HG03175 (cell line): ENCODE results near the gene AMBRA1.

Source experiments
- ATAC-seq: cut with Tn5 transposase; IDR thresholded peaks from one replicate; pipeline ENCODE4 v1.9.1; 2021; ENCODE audit warnings: mild to moderate bottlenecking, moderate library complexity; ENCODE audit not compliant: unreplicated experiment

AMBRA1 gene

DNA sequence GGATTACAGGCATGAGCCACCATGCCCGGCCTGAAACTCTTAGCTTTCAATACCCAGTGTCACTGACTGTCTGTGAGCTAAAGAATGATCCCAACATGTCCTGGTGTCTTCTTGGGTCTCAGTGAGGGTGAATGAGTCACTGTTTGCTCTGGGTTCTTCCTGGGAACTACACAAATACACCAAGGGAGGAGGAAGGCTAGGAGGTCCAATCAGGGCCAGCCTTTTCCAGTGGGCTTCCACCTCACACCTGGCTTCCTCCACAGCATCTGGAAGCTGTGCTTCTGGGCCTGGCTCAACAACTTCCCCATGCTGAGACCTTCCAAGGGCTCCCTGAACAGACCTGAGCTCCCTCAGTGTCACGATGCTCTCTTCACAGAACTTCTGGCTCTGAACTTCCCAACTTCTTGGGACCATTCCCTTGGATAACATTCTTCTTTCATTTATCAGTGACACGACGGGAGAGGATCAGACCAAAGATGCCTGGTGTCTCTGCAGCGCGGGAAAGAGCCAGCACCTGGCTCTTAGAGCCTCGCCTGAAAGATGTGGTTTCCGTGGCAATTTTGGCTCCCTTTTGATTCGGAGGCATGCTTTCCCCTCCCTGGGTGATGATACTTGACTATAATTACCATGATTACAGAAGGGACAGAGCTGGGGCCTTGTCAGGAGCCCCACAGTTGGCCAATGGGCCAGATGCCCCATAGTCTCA, 179.9 kb downstream of the AMBRA1 start:
- ATAC-seq, result no peak

DNA sequence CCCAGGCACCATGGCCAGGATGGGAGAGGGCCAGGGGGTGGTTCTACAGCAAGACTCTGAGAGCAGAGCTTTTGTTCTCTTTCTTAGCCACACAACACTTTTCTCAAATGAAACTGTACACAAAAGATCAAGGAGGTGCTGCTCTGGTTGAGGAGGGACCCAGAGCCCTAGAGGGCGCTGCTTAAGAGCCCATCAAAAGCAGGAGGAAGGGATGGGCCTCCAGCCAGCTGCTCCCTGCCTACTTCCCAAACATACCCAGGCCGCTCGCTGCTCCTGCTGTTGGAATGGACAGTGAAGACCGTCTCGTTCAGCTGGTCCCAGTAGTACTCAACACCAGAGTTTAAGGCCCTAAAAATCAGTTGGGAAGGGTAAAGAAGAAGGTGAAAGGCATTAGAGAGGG, 183.8 kb downstream of the AMBRA1 start:
- no peak for ATAC-seq

DNA sequence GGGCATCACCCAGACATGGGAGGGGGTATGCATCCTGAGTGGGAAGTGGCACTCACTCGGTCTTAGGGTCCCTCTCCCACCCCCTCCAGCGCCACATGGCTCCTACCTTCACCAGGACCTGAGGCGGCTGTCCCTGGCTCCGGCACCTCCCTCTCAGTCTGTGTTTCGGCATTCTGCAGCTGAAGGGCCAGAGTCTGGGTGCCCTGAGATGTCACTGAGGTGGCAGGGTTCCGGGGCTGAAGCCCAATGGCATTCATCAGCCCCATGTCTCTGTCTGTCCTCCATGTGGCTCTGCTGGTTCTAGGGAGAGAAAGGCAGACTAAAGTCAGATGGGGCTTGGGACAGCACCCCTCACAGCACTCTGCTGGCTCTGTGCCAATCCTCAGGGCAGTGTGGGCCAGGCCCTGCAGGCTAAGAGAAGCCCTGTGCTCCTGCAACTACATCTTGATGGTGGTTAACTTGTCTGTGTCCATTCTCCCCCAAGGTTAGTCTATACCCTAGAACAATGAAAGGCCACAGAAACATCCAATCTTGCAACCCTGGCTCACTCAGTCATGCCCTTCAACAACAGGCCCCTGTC, 185.3 kb downstream of the AMBRA1 start:
- ATAC-seq, result no peak

DNA sequence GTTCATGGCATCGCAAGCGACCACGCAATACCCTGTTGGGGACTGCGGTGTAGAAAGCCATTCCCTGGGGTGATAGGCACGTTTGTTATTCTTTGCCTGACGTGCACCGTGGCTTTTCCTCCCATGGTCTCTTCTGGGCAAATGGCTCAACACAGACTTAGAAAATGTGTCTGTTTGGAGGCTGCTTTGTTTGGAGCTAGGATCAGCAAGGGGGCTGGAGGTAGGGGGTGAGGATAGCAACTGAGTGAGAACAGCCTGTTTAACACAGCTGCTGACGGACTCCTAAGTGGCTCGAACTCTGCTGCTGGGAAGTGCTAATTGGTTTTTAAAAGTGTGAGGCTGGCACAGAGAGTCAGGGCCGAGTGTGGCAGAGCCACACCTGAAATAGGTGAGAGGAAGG, 186.2 kb downstream of the AMBRA1 start:
- ATAC-seq, result no peak

DNA sequence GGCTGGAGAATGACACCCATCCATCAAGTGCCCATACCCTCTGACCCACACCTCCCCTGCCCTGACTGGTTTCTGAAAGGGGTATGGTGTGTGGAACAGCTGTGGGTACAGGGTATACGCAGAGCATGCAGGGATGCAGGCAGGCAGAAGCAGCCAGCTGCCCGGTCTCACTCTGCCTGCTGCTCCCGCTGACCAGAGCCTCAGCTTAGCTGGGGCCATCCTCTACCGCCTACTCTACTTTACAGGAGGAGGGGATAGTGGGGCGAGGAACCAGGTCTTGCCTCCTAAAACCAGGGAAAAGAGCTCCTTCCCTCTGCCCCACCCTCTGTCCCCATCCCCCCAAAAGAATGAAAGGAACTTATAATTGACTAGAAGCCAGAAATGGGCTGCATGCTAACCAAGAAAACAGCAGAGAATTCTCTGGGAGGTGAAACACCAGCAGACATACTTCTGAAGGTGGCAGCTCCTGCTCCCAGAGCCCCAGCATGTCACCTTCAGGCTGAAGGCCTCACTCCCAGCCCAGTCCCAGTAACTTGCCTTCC, 189.3 kb downstream of the AMBRA1 start:
- no peak for ATAC-seq

DNA sequence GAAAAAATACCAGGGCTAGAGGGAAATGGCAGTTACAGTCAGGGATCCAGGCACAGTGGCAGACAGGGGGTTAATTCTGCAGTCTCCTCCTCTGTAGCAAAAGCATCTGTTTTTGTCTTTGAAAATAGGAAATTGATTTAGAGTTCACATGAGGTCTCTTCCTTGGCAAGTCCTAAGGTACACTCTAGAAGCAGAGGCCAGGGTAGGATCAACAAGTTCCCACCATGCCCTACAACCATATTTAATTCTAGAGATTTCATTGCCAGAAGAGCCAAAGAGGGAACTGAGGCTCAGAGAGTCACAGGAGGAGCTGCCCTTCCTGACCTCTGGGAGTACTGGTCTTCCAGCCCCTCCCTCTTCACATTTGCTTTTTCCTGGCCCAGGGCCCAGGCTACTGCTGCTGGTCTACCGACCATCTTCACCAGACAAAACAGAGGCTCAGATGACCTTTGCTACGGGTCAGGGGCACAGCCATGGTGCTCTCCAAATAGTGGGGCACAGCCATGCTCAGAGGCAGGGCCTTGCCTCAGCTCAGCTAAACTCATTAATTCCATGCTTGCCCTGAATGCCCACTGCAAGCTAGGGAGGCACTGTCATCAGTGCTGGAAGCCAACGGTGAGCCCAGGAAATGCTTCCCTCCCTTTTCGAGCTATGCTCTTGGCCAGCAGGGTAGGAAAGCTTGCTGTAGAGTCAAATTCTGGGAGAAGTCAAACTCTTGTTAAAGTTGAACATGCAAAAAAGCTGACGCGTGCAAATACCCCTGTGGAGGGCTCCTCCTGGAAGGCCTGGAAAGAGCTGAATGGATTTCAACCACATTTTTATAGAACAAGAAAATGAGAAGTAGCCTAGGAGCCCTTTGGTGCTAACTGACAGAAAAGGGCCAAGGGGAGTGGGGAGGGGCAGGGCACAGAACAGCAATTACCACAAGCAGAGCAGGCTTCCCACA, 190.6 kb downstream of the AMBRA1 start:
- ATAC-seq, result no peak

DNA sequence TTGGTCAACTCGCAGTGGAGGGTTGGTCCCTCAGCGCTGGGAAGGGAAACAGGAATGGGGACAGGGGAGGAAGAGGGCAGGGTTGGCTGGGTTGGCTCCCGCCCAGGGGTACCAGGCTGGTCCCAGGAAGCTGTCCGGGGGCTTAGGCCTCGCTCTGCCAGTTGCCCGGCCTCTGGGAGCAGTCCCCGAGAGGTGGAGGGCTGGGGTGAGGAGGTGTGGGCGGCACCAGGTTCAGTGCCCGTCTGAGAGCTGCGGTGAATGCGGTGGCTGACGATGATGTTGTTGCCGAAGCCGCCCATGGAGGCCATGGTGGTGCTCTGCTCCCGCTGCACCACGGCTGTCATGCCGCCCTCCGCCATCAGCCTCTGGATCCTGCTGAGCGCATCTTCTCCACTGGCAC, 196.3 kb downstream of the AMBRA1 start:
- ATAC-seq, result no peak

DNA sequence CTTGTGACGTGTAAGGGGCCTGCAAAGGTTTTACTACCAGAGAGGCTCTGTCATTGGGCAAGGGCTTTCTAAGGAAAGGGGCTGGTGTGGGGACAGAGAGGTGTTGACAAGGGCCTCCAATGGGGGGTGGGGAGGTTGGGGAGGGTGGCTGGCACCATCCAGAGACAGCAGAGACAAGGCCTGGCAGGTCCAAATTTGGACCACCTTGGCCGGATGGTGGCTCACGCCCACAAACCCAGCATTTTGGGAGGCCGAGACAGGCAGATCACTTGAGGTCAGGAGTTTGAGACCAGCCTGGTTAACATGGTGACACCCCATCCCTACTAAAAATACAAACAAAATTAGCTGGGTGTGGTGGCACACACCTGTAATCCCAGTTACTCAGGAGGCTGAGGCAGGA, 200.1 kb downstream of the AMBRA1 start:
- no peak for ATAC-seq

DNA sequence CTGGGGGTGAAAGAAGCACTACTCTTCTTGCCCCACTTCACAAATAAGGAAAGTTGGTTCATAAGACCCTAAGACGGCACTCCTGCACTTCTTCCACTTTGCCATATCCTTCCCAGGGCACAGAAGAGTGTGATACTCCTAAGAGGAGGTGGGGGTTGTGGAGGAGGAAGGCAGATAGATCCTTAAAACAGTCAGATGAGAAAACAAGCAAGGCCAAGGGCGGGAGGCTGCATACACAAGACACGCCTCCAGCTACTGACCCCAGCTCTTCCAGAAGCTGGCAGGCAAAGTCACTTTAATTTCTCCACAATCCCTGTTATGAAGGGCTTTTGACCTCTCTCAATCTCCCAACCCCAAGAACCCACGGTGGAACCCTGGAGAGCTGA, 200.6 kb downstream of the AMBRA1 start:
- ATAC-seq, result no peak

DNA sequence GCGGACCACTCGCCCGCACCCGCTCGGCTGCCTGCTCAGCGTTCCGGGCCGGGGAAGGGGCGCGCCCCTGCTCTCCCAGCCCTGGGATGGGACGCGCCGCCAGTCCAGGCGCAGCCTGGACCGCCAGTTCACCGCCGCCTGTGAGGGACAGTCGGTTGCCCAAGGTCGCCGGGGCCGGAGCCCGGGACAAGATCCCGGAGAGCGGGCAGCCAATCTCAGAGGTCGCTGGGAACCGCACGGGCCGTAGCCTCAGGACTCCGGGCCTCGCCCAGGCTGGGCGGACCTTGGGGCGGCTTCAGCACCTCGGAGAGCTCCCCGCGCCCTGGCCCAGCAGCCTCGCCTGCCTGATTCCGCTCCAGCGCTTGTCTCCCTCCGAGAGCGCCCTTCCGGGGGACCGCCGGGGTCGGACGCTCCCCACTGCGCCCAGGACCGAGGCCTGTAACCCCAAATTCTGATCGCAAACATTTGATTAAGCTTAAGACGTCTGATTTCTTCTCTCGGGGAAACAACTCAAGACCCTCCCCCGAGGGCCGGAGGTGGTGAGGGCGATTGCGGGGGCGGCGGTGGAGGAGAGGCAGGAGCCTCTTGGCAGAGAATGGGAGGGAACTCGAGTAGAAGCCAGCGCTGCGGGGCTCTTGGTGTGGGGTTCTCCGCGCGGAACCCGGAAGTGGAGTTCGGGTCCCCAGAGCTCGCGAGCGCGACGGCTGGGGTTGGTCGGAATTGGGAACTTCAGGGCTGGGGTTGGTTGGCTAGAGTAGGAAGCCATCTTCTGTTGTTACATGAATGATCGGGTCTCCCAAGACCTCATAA, 201.2 kb downstream of the AMBRA1 start:
- ATAC-seq, result peak; percentile 63

DNA sequence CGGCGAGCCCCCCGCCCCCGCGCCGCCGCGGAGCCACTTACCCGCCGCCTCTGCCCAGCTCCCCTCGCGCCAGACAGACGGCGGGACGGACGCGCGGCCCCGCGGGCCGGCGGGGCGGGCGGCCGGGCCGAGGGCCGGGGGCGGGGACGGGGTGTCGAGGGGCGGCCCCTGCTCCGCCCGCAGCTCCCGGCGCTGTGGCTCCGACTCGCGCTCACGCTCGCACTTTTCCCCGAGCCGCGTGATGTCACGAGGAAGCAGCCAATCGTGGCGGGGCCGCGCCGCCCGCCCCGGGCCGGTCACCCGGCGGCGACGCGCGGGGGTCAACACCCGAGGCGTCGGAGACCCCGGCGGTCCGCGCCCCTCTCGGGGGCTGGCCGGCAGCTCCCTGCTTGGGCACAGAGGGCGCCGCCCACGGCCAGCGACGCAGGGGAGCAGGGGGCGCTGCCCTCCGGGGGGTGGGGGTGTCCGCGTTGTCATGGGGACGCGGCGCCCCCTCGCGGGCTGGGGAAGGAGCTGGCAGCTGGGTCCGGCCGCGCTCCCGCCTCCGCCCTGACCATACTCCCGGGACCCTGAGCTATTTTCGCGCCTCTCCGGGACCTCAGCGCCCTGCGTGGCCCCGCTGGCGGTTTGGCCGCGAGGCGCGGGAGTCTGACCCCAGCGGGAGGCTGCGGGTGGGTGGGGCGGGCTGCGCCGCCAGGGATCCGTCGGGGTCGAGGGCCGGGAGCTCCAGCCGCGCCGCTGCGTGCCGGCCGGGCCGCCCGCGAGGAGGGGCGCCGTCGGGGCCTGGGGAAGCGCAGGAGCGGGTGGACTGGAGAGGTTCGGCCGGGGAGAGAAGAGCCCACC, 202.0 kb downstream of the AMBRA1 start, which contains the start of gene CHRM4:
TSS of gene CHRM4 (minus strand) at position 199 of the 843 bp plus-strand sequence. CDS start 5,219 bp downstream, outside the sequence.
- peak; percentile 22 for ATAC-seq

DNA sequence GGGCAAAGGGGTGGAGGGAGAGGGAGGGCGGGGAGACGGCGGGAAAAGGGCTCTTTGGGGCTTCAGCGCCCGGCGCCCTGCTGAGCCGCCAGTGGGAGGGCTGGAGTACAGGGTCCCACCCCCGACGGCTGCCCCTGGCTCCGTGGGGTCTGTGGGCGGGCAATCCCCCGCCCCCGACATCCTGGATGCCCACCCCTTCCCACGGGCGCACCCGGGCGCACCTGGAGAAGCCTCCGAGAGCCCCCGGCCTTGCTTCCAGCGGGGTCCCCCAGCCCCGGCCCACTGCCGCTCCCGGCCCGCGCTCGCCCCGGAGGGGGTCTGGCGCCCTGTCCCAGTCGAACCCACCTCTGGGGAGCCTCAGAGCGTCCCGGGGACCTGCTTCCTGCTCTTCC, 202.6 kb downstream of the AMBRA1 start:
- ATAC-seq, result no peak

DNA sequence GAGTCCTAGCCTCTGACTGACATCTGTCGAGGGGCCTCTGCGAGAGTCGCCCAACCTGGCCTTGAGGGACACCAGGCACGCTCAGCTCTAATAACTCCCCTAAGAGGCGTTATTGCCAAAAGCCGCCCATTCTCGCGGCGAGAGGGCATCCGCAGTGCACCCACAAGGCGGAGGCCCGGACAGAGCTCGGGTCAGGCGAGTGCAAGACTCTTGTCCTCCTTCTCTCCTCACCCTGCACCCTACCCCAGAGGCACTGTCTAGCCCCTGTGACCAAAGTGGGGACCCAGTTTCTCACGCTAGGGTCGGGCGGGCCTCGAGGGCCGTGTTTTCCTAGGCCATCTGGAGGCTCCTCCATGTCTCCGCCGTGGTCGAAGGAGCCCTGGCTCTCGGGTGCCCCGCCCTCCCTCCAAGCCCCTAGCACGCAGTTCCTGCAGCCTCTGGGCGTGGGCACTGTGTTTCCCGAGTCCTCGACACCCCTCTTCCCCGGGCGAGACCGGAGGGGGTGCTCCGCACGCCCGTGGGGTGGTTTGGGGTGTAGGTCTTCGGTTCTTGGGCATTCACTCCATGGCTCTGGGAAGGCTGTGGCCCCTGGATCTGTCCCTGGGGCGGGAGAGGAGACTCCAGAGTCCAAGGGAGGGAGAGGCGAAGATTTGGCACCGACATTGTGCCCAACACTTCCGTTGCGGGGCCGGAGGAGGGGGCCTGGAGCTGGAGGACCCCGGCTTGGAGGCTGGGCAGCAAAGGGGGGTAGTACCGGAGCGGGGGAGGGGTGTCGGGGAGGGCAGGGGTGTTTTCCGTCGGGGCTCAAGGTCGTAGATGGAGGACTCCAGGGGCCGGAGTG, 203.3 kb downstream of the AMBRA1 start:
- no peak for ATAC-seq

DNA sequence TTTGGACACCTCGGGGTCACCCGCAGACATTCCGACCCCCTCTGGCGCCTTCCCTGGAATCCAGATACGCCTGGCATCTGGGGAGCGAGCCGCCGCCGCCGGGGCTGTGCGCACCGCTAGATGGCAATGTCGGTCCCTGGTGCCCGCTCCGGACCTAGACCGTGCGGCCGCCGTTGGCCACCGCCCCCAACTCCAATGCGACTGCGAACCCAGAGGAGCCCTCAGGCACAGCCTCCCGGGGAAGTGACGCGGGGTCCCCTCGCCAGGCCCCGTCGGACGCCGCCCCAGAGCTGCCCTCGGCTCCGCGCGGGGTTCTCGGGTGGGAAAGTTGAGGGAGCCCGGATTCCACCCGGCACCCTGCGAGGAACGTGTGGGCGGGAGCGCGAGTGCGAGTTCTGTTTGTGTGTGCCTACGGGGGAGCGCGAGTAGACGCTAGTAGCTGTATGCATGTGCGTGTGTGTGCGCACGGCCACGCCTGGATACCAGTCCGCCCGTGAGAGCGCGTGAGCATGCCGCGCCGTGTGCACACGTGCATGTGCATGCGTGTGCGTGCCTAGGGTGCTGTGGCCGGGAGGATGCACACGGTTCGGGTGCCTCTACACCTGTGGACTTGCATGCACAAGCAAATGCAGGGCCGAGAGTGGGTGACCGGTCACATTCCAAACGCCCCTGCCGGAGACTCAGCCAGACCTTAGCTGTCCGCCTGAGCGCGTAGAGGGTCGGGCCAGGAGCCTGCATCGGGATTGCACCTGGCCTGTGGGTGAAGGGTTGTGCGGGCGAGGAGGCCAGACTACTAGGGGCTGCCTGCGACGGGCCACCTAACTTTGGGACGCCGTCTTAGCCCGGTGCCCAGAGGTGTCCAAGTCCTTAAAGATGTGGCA, 204.1 kb downstream of the AMBRA1 start:
- ATAC-seq, result peak; percentile 44

DNA sequence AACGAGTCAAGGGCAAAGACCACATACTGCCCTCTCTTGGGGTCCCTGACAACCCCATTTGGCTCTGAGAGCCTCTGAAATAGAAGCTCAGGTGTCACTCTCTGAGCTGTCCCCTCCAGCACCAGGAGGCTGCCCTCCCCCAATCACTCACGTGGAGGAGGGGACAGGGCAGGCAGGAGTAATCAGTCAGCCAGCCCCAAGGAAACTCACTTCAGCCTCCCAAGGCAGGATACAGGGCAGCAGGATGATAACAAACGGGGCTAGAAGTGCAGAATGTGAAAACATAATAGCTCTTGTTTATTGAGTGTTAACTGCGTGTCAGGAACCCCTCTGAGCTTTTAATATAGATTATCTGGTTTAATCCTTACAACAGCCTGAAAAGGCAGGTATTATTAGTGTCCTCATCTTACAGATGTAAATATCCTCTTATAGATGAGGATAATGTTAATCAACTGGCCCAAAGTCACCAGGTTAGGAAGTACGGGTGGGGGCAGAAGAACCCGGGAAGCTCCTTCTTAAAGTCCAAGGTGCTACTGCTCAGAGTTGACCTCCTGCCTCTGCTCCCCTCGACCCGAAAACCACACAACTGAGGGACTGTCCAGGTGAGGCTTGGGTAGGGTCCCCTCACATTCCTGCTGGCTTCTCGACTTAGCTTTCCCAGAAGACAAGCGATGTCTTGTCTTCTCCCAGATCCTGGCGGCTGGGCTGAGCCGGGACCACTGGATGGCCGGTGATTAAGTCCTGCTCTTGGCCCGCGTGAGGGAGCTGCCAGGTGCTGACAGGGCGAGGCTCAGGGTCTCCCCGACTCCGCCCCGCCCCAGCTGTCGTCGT, 205.0 kb downstream of the AMBRA1 start:
- no peak for ATAC-seq

DNA sequence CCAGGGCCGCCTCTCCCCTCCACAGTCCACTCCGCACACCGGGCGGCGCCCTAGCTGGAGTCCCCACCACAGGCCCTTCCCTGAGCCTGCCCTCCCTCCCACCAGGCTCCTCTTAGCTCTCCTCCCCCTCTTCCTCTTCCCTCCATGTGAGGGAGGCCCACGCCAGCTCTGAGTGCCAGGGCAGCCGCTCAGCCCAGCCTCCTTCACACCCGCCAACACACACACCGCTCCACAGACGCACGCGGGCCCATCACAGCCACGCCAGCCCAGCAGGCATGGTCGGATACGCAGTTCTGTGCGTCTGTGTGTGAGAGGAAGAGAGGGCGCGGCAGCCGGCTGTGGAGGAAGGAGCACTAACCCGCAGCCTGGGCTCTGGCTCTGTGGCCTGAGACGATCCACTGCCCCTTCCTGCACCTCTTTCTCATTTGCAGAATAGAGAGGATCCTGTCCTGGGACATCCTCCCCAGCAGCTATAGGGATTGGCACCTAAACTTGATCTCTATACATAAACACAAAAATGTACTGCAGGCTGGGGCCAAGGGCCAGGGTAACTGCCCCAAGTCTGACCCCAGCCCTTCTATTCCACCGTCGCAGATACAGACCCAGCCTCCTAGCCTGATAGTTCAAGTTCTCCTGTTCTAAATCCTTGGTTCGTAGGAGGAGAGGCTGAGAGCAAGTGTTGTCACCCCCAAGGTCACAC, 205.8 kb downstream of the AMBRA1 start:
- no peak for ATAC-seq
